Mesenchymal stem cell (in vitro differentiated cells and primary cell): ENCODE results near the gene ITGA8.
"Not testable (repeated sequence)": the region's sequence is repeated elsewhere in the genome, so short reads cannot be mapped to it uniquely, and the experiment has no call there.

ENCODE experiments used
- DNase-seq: peaks from one replicate; pipeline ENCODE4 v3.0.0-alpha.2; 2013
- H2AFZ ChIP-seq: one replicate; pipeline ENCODE4 v1.6.1; 2013; ENCODE audit warnings: low read depth, mild to moderate bottlenecking, control low read depth, inconsistent platforms, low read length, moderate library complexity
- H2AK5ac ChIP-seq: 2 replicates; pipeline ENCODE4 v1.6.1; 2013; ENCODE audit warnings: low read length, moderate library complexity, mild to moderate bottlenecking, inconsistent platforms; ENCODE audit not compliant: severe bottlenecking
- H2BK120ac ChIP-seq: one replicate; pipeline ENCODE4 v1.6.1; 2013; ENCODE audit warnings: low read depth, mild to moderate bottlenecking, inconsistent platforms, low read length, moderate library complexity
- H2BK12ac ChIP-seq, 2 experiments: one replicate each; pipeline ENCODE4 v1.6.1; 2013; ENCODE audit warnings: inconsistent platforms in 2 of 2, low read length in 2 of 2, mild to moderate bottlenecking in 2 of 2, moderate library complexity in 2 of 2, control low read depth in 1 of 2
- H2BK15ac ChIP-seq: one replicate; pipeline ENCODE4 v1.6.1; 2013; ENCODE audit warnings: mild to moderate bottlenecking, low read depth, inconsistent platforms; ENCODE audit not compliant: poor library complexity, severe bottlenecking
- H2BK5ac ChIP-seq: 2 replicates; pipeline ENCODE4 v1.6.1; 2013; ENCODE audit warnings: low read depth, mild to moderate bottlenecking, low read length, control low read depth, inconsistent platforms; ENCODE audit not compliant: poor library complexity, severe bottlenecking
- H3K14ac ChIP-seq, 2 experiments: one replicate each; pipeline ENCODE4 v1.6.1; 2013; ENCODE audit warnings: inconsistent platforms in 2 of 2, low read length in 2 of 2, control low read depth in 1 of 2, mild to moderate bottlenecking in 1 of 2, moderate library complexity in 1 of 2
- H3K18ac ChIP-seq, 2 experiments: one replicate each; pipeline ENCODE4 v1.6.1; 2013; ENCODE audit warnings: inconsistent platforms in 2 of 2, low read length in 2 of 2, control low read depth in 1 of 2, low read depth in 1 of 2, mild to moderate bottlenecking in 1 of 2
- H3K23ac ChIP-seq, 2 experiments: one replicate each; pipeline ENCODE4 v1.6.1; 2013; ENCODE audit warnings: inconsistent platforms in 2 of 2, low read length in 2 of 2, mild to moderate bottlenecking in 2 of 2, moderate library complexity in 2 of 2, control low read depth in 1 of 2
- H3K27ac ChIP-seq: 2 replicates; pipeline ENCODE4 v1.5.1; 2013; ENCODE audit warnings: mild to moderate bottlenecking, moderate library complexity, low read length, control low read depth, inconsistent platforms; ENCODE audit not compliant: poor library complexity, severe bottlenecking
- H3K27me3 ChIP-seq, 2 experiments: 2 replicates each; pipeline versions ENCODE4 v1.6.1 to v1.7.0; 2013; ENCODE audit warnings: low read length in 2 of 2, mild to moderate bottlenecking in 2 of 2, moderate library complexity in 2 of 2, control low read depth in 1 of 2, inconsistent platforms in 1 of 2; ENCODE audit not compliant: control insufficient read depth in 1 of 2, insufficient read depth in 1 of 2
- H3K36me3 ChIP-seq, 2 experiments: 2 replicates each; pipeline versions ENCODE4 v1.6.1 to v1.7.0; 2013; ENCODE audit warnings: low read length in 2 of 2, control low read depth in 1 of 2, inconsistent platforms in 1 of 2, low read depth in 1 of 2, mild to moderate bottlenecking in 1 of 2; ENCODE audit not compliant: insufficient read depth in 2 of 2, control insufficient read depth in 1 of 2
- H3K4ac ChIP-seq, 2 experiments: one replicate each; pipeline ENCODE4 v1.6.1; 2013; ENCODE audit warnings: inconsistent platforms in 2 of 2, low read length in 2 of 2, mild to moderate bottlenecking in 2 of 2, moderate library complexity in 2 of 2, control low read depth in 1 of 2, low read depth in 1 of 2
- H3K4me1 ChIP-seq: 2 replicates; pipeline ENCODE4 v1.6.1; 2013; ENCODE audit warnings: low read depth, low read length, control low read depth; ENCODE audit not compliant: control insufficient read depth, insufficient read depth
- H3K4me2 ChIP-seq: 2 replicates; pipeline ENCODE4 v1.6.1; 2013; ENCODE audit warnings: low read length, mild to moderate bottlenecking, inconsistent platforms; ENCODE audit not compliant: poor library complexity, severe bottlenecking
- H3K4me3 ChIP-seq, 2 experiments: 2 replicates each; pipeline versions ENCODE4 v1.5.1 to v1.7.0; 2013; ENCODE audit warnings: low read length in 2 of 2, mild to moderate bottlenecking in 2 of 2, control low read depth in 1 of 2, low read depth in 1 of 2; ENCODE audit not compliant: insufficient read depth in 1 of 2
- H3K79me1 ChIP-seq: replicated peaks from 2 replicates; pipeline ENCODE4 v1.6.1; 2013; ENCODE audit warnings: mild to moderate bottlenecking, control low read depth, low read length, inconsistent platforms; ENCODE audit not compliant: poor library complexity, severe bottlenecking
- H3K9ac ChIP-seq: 2 replicates; pipeline ENCODE4 v1.7.0; 2013; ENCODE audit warnings: mild to moderate bottlenecking, low read length, moderate library complexity
- H3K9me3 ChIP-seq: 2 replicates; pipeline ENCODE4 v1.7.0; 2013; ENCODE audit warnings: mild to moderate bottlenecking, low read length; ENCODE audit not compliant: control insufficient read depth
- H4K8ac ChIP-seq: one replicate; pipeline ENCODE4 v1.6.1; 2013; ENCODE audit warnings: inconsistent platforms, mild to moderate bottlenecking, low read length, moderate library complexity
- H4K91ac ChIP-seq: one replicate; pipeline ENCODE4 v1.6.1; 2013; ENCODE audit warnings: mild to moderate bottlenecking, low read length, inconsistent platforms
- WGBS: methylation state at CpG from one replicate; pipeline ENCODE4 v1.1.7; 2013; ENCODE audit warnings: mixed read lengths; 5-methylcytosine and 5-hydroxymethylcytosine counted together

Gene ITGA8

DNA sequence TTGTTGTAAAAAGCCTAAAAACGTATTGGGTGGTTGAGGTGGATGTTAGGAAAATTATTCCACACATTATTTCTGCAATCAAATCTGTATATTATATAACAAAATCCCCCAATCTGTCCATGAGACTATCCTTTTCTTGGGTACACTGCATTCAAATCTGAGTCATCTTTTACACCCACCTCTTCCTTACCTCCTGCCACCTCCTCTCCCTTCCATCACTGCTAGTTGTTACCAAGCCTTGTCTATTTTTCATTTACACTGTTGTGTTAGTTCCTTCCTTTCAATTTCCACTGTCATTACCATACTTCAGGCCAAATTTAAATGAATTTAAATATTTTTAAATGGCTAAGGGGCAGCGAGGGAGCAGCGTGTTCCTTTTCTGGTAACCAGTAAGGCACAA is 83.3 kb downstream of the ITGA8 start:
- no peak overlapping the region for H3K14ac ChIP-seq
- H3K23ac ChIP-seq, result no peak overlapping the region
- H3K18ac ChIP-seq, result no peak overlapping the region
- H4K91ac ChIP-seq, result no peak overlapping the region
- H2BK120ac ChIP-seq, result no peak overlapping the region
- H3K4me3 ChIP-seq, result no peak overlapping the region
- no peaks in the 10 kb centered on the region for H3K79me1 ChIP-seq
- H3K9me3 ChIP-seq, result no peaks in the 10 kb centered on the region
- no peaks in the 10 kb centered on the region for H3K36me3 ChIP-seq
- H2BK5ac ChIP-seq, result no peak overlapping the region
- no peaks in the 10 kb centered on the region for H3K4me1 ChIP-seq
- no peak overlapping the region for H2AK5ac ChIP-seq
- H2AFZ ChIP-seq, result no peak overlapping the region
- 98% methylated on average over 2 of the region's 3 CpGs for WGBS
- H3K27me3 ChIP-seq, result no peaks in the 10 kb centered on the region
- H3K9ac ChIP-seq, result no peak overlapping the region
- DNase-seq, result no peak
- no peak overlapping the region for H2BK12ac ChIP-seq
- H3K4ac ChIP-seq, result no peak overlapping the region
- H2BK15ac ChIP-seq, result no peak overlapping the region
- no peak overlapping the region for H3K27ac ChIP-seq
- no peak overlapping the region for H3K4me2 ChIP-seq
- no peak overlapping the region for H4K8ac ChIP-seq

DNA sequence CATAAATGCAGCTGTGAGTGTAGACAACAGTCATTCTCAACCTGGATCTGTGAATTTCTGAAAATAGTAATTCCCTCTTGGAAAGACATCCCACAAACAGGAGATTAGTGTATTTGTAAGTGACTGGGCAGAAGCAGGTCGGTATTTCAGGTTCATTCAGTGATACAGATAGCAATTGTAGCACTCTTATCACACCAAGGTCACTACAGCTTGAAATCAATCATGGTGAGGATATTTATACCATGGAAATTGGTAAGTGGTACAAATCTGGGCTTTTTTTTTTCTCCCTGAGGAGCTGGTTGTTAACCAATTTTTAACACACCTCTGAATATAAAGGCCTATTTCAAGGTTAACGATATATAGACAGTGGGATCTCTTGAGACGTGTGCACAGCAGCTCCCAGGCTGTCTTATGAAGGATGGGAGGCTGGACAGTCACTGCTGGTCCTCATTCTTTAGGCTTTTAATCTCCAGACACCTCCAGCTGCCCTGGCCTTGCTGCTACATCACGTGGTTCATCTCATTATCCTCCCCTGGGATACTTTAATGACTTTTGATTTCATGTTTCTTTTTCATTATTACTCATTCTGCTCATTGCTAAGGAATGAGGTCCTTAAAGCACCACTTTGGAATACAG is 87.1 kb downstream of the ITGA8 start:
- H2BK12ac ChIP-seq, result no peak overlapping the region
- H2AFZ ChIP-seq, result no peak overlapping the region
- H3K27me3 ChIP-seq, result no peaks in the 10 kb centered on the region
- H4K91ac ChIP-seq, result no peak overlapping the region
- no peak overlapping the region for H2BK120ac ChIP-seq
- no peak overlapping the region for H3K23ac ChIP-seq
- H3K9ac ChIP-seq, result no peak overlapping the region
- no peaks in the 10 kb centered on the region for H3K79me1 ChIP-seq
- no peak overlapping the region for H3K14ac ChIP-seq
- no peak overlapping the region for H3K18ac ChIP-seq
- H2BK5ac ChIP-seq, result no peak overlapping the region
- no peaks in the 10 kb centered on the region for H3K9me3 ChIP-seq
- H3K27ac ChIP-seq, result no peak overlapping the region
- H3K4me3 ChIP-seq, result no peak overlapping the region
- no peak for DNase-seq
- H2AK5ac ChIP-seq, result no peak overlapping the region
- no peak overlapping the region for H3K4me2 ChIP-seq
- H4K8ac ChIP-seq, result no peak overlapping the region
- WGBS, result 85% methylated on average over 3 of the region's 4 CpGs
- no peak overlapping the region for H3K4ac ChIP-seq
- no peak overlapping the region for H2BK15ac ChIP-seq
- no peaks in the 10 kb centered on the region for H3K36me3 ChIP-seq
- peaks cover 1% of the 10 kb centered on the region for H3K4me1 ChIP-seq

DNA sequence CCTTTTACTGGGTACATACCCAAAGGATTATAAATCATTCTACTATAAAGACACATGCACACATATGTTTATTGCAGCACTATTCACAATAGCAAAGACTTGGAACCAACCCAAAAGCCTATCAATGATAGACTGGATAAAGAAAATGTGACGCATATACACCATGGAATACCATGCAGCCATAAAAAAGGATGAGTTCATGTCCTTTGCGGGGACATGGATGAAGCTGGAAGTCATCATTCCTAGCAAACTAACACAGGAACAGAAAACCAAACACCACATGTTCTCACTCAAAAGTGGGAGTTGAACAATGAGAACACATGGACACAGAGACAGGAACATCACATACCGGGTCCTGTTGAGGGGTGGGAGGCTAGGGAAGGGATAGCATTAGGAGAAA is 88.5 kb downstream of the ITGA8 start:
- not testable (repeated sequence) for H3K4me3 ChIP-seq, H2BK12ac ChIP-seq, H3K4ac ChIP-seq, H3K27ac ChIP-seq, H3K18ac ChIP-seq, H2BK15ac ChIP-seq, H3K14ac ChIP-seq, H3K23ac ChIP-seq, H3K9me3 ChIP-seq, H2BK5ac ChIP-seq, H2BK120ac ChIP-seq, DNase-seq, H3K79me1 ChIP-seq, H3K9ac ChIP-seq, H3K4me1 ChIP-seq, H3K27me3 ChIP-seq, H4K8ac ChIP-seq, H3K4me2 ChIP-seq, H2AK5ac ChIP-seq, H2AFZ ChIP-seq, H4K91ac ChIP-seq, H3K36me3 ChIP-seq
- WGBS, result 100% methylated on average over 1 of the region's 3 CpGs

DNA sequence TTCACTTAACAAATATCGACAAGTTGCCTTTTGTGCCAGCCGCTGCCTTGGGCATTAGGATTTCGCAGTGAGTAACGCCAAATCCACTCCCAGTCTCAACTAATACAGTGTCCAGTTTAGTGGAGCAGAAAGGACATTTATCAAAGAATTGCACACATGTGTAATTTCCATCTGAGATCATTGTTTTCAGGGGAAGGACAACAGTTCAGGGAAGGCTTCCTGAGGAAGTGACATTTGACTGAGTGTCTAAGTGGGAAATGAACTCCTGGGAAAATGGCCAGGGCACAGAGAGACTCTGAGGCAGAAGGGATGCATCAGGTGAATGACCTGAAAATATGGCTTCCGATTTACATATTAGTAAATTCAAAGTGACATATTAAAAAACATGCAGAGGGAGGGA is 89.4 kb downstream of the ITGA8 start:
- no peak overlapping the region for H3K14ac ChIP-seq
- no peak overlapping the region for H4K91ac ChIP-seq
- no peaks in the 10 kb centered on the region for H3K9me3 ChIP-seq
- H2AK5ac ChIP-seq, result no peak overlapping the region
- H3K79me1 ChIP-seq, result no peaks in the 10 kb centered on the region
- H3K9ac ChIP-seq, result no peak overlapping the region
- no peak overlapping the region for H4K8ac ChIP-seq
- no peak overlapping the region for H3K18ac ChIP-seq
- H3K4me3 ChIP-seq, result no peak overlapping the region
- H3K27me3 ChIP-seq, result no peaks in the 10 kb centered on the region
- no peak overlapping the region for H2BK5ac ChIP-seq
- H3K4me1 ChIP-seq, result peaks cover 1% of the 10 kb centered on the region
- H3K27ac ChIP-seq, result no peak overlapping the region
- DNase-seq, result no peak
- H2BK12ac ChIP-seq, result no peak overlapping the region
- no peak overlapping the region for H2BK15ac ChIP-seq
- no peak overlapping the region for H3K4ac ChIP-seq
- H3K36me3 ChIP-seq, result no peaks in the 10 kb centered on the region
- H2BK120ac ChIP-seq, result no peak overlapping the region
- H3K23ac ChIP-seq, result no peak overlapping the region
- no peak overlapping the region for H3K4me2 ChIP-seq
- 97% methylated on average over 3 of the region's 5 CpGs for WGBS
- no peak overlapping the region for H2AFZ ChIP-seq
